GM12878 (cell line): ENCODE results near the gene ATP6V0A1. TPM values are rescaled to one million over a fixed set of nuclear protein-coding genes. Genes with fewer than 3 reads are reported as not detected.

Source experiments
- BCLAF1 ChIP-seq: fragments of 450-650 bp; IDR thresholded peaks from 2 replicates; pipeline ENCODE4 v1.6.1; 2017; ENCODE audit warnings: antibody characterized with exemption, mild to moderate bottlenecking, moderate library complexity
- CEBPZ ChIP-seq: fragments of 150-350 bp; IDR thresholded peaks from 2 replicates; pipeline ENCODE4 v1.6.1; 2016; ENCODE audit warnings: low read depth, low read length
- CHD4 ChIP-seq: fragments of 200-600 bp; sonication (generic); IDR thresholded peaks from 2 replicates; pipeline ENCODE4 v1.6.1; 2016; ENCODE audit warnings: mild to moderate bottlenecking
- CTCF ChIP-seq, 3 experiments: IDR thresholded peaks in 2 of 3; conservative IDR thresholded peaks in 1 of 3; 2 replicates each; pipeline ENCODE4 v1.5.1; 2011; ENCODE audit warnings: low read depth in 3 of 3, low read length in 3 of 3, mild to moderate bottlenecking in 3 of 3, control low read depth in 2 of 3, moderate library complexity in 2 of 3, inconsistent platforms in 1 of 3, mixed read lengths in 1 of 3; ENCODE audit not compliant: control insufficient read depth in 2 of 3, insufficient read depth in 1 of 3; ENCODE audit errors: extremely low read depth in 1 of 3
- E2F4 ChIP-seq: IDR thresholded peaks from 2 replicates; pipeline ENCODE4 v1.6.1; 2012; ENCODE audit warnings: low read depth, low read length, improper control_type of control experiment
- ESRRA ChIP-seq: IDR thresholded peaks from 2 replicates; pipeline ENCODE4 v1.6.1; 2012; ENCODE audit warnings: mild to moderate bottlenecking, low read length, improper control_type of control experiment
- KAT2A ChIP-seq: conservative IDR thresholded peaks from 2 replicates; pipeline ENCODE4 v1.6.1; 2011; ENCODE audit warnings: low read depth, low read length; ENCODE audit not compliant: control insufficient read depth
- NKRF ChIP-seq: fragments of 450-650 bp; conservative IDR thresholded peaks from 2 replicates; pipeline ENCODE4 v1.6.1; 2017; ENCODE audit warnings: mild to moderate bottlenecking, moderate library complexity
- NR2C1 ChIP-seq: fragments of 450-650 bp; IDR thresholded peaks from 2 replicates; pipeline ENCODE4 v1.6.1; 2017; ENCODE audit warnings: antibody characterized with exemption, mild to moderate bottlenecking, moderate library complexity
- NRF1 ChIP-seq: conservative IDR thresholded peaks from 2 replicates; pipeline ENCODE4 v1.6.1; 2011; ENCODE audit warnings: mild to moderate bottlenecking, low read depth, low read length, improper control_type of control experiment
- RAD21 ChIP-seq: IDR thresholded peaks from 2 replicates; pipeline ENCODE4 v1.6.1; 2011; ENCODE audit warnings: mild to moderate bottlenecking, low read depth, low read length, moderate library complexity; ENCODE audit not compliant: insufficient read depth
- RUNX3 ChIP-seq: IDR thresholded peaks from 2 replicates; pipeline ENCODE4 v1.6.1; 2012; ENCODE audit warnings: low read length, inconsistent platforms
- SIN3A ChIP-seq: IDR thresholded peaks from 2 replicates; pipeline ENCODE4 v1.6.1; 2012; ENCODE audit warnings: low read depth, low read length, improper control_type of control experiment
- SPI1 ChIP-seq: IDR thresholded peaks from 2 replicates; pipeline ENCODE4 v1.6.1; 2011; ENCODE audit warnings: low read depth, mild to moderate bottlenecking, low read length, moderate library complexity, borderline replicate concordance; ENCODE audit not compliant: insufficient read depth
- STAT3 ChIP-seq: IDR thresholded peaks from 2 replicates; pipeline ENCODE4 v1.6.1; 2011; ENCODE audit warnings: low read depth, low read length, improper control_type of control experiment
- SUZ12 ChIP-seq: fragments of 200-600 bp; sonication (generic); IDR thresholded peaks from one replicate; pipeline ENCODE4 v1.6.1; 2018; ENCODE audit warnings: antibody characterized with exemption, mild to moderate bottlenecking; ENCODE audit not compliant: unreplicated experiment
- TCF12 ChIP-seq: IDR thresholded peaks from 2 replicates; pipeline ENCODE4 v1.6.1; 2011; ENCODE audit warnings: low read depth, mild to moderate bottlenecking, low read length
- TCF3 ChIP-seq: IDR thresholded peaks from 2 replicates; pipeline ENCODE4 v1.6.1; 2012; ENCODE audit warnings: low read depth, mild to moderate bottlenecking, low read length, borderline replicate concordance; ENCODE audit not compliant: insufficient read depth
- polyA plus RNA-seq, 11 experiments: library from polyadenylated mRNA; depleted of rRNA in 4 of 11; unstranded in 6 of 11; stranded (reverse) in 5 of 11; fragments of >200 nt; fragmentation: Nextera tagmentation in 4 of 11; fragmentation: Illumina TruSeq in 1 of 11; extraction: Ambion mirVana in 4 of 11; extraction: Trizol in 1 of 11; gene quantifications; 1 replicate in 1 of 11; 2 replicates in 10 of 11; pipeline versions ENCODE4 v1.2.1 to v1.2.3, GENCODE V29; 2011 to 2016; ENCODE audit warnings: inconsistent platforms in 2 of 11, missing spikeins in 2 of 11, low read depth in 1 of 11
- total RNA-seq, 4 experiments: library from RNA; depleted of rRNA in 3 of 4; stranded (reverse); fragments of >200 nt in 3 of 4; fragmentation: Illumina TruSeq in 1 of 4; extraction: Trizol in 1 of 4; gene quantifications; 2 replicates each; pipeline versions ENCODE4 v1.2.1 to v1.2.3, GENCODE V29; 2013 to 2021

The ATP6V0A1 gene
- total and polyA plus RNA-seq, 10 of the 15 experiments (the other 5 are each of a cell fraction or from before 2014, with no cell fraction given), result 3.0 to 76.6 (median 30.9) TPM

- no peak for TF ChIP-seq BCLAF1
- peak; percentile 60; the same call in 1 of the 2 replicates for TF ChIP-seq SIN3A
- TF ChIP-seq NRF1, result peak; percentile 78
- no peak; the same call in none of the 2 replicates for TF ChIP-seq NKRF
- TF ChIP-seq STAT3, result no peak
- 0 out of 2 replicates have a peak, but pooled peaks have one; percentile 25 for TF ChIP-seq NR2C1
- TF ChIP-seq KAT2A, result no peak
- TF ChIP-seq RAD21, result no peak
- TF ChIP-seq ESRRA, result no peak
- no peak for TF ChIP-seq E2F4
- 0 out of 2 replicates have a peak, but pooled peaks have one; percentile 4 for TF ChIP-seq TCF12
- TF ChIP-seq TCF3, result no peak
- TF ChIP-seq CHD4, result no peak
- TF ChIP-seq CEBPZ, result no peak
- no peak for TF ChIP-seq SUZ12
- peak; percentile 35; the same call in 1 of the 2 replicates for TF ChIP-seq RUNX3
- no peak for TF ChIP-seq SPI1
- no peak for TF ChIP-seq CTCF (IDR thresholded peaks at IDR 0.05 in 2 of 3, conservative IDR thresholded peaks at IDR 0.05 in 1 of 3; ENCODE audit: control insufficient read depth in 2 of 3, extremely low read depth in 1 of 3, insufficient read depth in 1 of 3, low read depth in 3 of 3, low read length in 3 of 3)
Observed at GRCh38 chr17:42566883-42567573, 108.3 kb downstream of the ATP6V0A1 start, which contains the start of gene MLX (continued).
